NCI-H2196 treated with DMSO at 0.1 percent for 48 hours (cell line): ENCODE data around the gene CTDSP2.
"Not testable (repeated sequence)": the region's sequence is repeated elsewhere in the genome, so short reads cannot be mapped to it uniquely, and the experiment has no call there.

Experiments used
- DNase-seq: peaks from one replicate; lab custom pipeline; 2025; ENCODE audit not compliant: unreplicated experiment; lab: John Stamatoyannopoulos, UW

Gene CTDSP2

DNA sequence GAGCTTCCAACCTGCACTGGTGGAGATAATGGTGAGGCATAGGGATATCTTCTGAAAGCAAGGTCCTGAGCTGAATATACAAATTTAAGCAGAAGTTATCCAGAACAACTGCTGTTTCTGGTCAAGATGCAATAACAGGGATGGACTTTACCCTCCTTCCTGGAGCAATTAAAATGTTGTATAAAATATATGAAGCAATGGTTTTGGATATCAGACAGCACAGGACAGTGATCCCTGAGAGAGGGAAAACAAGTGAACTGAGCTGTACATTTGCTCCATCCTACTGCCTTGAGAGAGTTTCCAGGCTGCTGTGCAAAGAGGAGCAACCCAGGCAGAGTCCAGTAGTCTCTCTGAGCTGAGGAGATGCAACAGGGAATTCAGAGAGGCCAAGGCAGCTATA is 36.0 kb upstream of the CTDSP2 start:
- no peak for DNase-seq

GRCh38 chr12:57881475-57881874 is 34.9 kb upstream of the CTDSP2 start:
- no peak for DNase-seq

GRCh38 chr12:57881035-57881434 is 34.5 kb upstream of the CTDSP2 start:
- not testable (repeated sequence) for DNase-seq

DNA sequence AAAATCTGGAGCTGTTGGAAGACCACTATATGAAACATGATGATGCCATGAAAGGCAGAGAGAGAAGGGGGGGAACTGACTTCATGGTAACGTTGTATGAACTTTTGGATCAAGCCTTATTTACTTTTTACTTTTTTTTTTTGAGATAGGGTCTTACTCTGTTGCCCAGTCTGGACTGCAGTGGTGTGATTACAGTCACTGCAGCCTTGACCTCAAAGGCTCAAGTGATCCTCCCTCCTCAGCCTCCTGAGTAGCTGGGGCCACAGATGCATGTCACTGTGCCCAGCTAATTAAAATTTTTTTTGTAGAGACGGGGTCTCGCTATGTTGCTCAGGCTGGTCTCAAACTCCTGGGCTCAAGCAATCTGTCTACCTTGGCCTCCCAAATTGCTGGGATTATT is 31.3 kb upstream of the CTDSP2 start:
- no peak for DNase-seq

DNA sequence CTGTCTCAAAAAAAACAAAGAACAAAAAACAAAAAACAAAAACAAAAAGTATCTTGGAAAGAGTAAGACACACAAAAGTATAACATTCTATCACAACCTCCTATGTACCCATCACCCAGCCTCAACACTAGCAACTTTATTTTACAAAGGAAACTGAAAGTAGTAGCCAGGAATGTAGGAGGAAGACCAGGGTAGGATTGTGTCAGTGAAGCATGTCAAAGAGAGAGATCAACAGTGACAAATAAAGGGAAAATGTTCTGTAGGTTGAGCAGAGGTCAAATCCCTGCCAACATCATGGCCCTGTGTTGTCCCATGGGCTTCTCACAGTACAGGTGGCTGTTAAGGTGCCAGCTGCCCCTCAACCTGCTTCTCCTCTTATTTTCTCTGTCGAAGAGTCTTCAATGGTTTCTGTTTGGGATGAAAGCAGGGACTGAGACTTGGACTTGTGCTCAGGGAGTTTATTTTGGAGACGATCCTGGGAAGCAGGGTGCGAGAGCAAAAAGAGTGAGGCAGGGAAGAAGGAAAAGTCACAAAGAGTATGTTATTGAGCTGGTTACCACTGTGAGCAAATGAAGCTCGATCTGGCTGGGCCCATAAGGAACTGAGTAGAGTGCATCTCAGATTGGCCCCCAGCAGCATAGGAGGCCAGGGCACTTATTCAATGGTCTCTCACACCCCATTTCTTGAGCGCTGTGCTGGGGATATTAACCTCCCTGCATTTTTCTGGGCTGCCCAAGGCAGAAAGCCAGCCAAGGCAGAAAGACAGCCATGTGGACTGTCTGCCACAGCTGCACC is 29.4 kb upstream of the CTDSP2 start:
- no peak for DNase-seq

GRCh38 chr12:57874166-57875108 is 27.9 kb upstream of the CTDSP2 start:
- DNase-seq: no peak

GRCh38 chr12:57872362-57872761 is 25.8 kb upstream of the CTDSP2 start:
- DNase-seq: no peak

GRCh38 chr12:57869927-57870318 is 23.4 kb upstream of the CTDSP2 start:
- DNase-seq: no peak

DNA sequence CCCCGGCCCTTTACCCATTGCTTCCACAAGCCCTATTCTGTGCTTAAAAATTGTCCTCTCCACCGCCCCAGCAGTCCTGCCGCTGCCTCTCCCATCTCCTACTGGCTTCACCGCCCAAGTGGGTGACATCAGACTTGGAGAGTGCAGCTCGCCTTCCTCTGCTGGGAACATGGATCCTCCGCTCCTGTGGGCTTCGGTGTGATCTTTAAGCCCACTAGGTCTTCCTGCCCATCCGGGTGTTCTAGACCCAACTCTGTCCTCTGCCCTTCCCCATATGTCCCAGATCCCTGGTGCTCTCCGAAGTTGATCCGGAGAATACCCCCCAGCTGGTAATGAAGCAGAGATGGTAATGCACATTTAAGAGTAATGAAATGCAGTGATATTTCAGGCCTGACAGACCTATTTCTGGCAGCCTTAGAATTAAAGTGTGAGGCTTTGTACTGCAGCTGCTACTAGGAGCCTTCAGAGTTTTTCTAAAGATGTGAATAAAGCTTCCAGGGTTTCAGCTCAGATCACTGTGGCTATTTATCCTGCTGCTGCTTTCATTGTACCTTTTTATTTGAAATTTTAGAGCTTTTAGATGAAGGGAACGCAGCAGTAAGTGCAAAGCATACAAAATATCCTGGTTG is 22.9 kb upstream of the CTDSP2 start:
- DNase-seq: no peak

- DNase-seq: no peak
Measured at GRCh38 chr12:57868851-57869268, 22.3 kb upstream of the CTDSP2 start.

DNA sequence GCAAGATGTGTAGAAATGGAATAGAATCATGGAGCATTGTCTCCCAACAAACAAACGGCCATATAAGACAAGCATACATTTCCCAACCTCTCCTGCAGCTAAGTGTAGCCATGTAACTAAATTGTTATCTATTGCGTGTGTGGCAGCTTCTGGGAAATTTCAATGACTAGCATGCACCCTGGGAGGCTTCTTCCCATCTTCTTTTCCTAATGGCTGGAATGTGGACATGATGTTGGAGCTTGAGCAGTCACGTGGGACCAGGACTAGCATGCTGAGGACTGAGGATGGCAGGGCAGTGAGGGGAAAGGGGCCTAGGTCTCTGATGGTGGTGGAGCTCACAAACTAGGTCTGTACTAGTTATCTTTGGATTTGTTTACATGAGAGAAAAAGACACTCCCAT is 21.7 kb upstream of the CTDSP2 start:
- no peak for DNase-seq

DNA sequence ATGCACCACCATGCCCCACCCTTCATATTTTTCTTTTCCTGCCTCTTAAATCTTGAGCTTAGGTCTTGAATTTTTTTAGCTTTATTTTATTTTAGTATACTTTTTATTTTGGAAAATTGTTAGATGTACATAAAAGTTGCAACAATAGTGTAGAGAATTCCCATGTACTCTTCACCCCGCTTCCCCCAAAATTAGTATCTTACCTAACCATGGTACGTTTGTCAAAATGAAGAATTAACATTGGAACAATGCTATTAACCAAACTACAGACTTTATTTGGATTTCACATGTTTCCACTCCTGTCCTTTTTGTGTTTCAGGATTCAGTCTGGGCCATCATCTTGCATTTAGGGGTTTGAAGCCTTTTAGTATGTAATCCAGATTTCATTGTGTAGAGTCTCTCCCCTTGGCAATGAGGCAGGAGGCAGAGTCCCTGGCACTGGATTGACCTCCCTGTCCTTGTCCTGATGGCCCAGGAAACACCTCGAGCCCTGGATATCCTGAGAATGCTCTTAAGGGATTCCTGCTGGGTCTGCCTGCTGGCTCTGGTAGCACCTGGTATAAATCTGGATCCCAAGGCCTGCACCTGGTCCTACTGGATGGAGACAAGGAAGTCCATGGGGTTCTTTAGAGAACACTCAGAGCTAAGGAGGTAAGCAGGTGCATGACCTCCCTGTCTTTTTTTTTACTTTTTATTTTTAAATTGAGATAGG is 19.9 kb upstream of the CTDSP2 start:
- DNase-seq: no peak

DNA sequence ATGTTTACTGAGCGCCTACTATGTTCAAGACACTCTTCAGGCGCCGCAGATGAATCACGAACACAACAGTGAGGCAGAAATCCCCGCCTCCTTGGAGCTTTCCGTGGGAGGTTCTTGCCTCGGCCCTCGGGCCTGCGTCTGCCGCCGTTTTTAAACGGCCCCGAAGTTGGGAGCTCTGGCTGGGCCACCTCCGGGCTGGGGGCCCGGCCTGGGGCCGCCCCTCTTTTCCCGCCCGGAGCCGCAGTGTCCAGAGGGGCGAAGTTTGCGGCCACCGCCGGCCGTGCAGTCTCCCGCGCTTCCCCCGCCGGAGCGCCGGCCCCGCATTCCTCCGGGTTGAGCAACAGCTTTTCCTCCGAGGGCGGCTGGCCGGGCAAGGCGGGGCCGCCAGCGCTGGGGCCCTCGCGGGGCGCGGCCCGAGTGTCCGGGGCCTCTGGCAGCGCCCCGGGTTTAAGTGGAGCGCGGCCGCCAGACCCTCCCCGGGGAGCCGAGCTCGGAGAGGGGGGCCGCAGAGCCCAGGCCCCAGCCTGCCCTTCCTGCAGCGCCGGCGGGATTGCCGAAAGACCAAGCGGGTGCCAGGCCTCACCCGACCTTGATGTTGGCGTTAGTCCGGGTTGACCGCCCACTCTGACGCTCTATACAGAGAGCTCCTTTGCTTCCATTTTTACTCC is 18.7 kb upstream of the CTDSP2 start:
- no peak for DNase-seq

GRCh38 chr12:57864442-57865083 is 18.0 kb upstream of the CTDSP2 start:
- DNase-seq: no peak

DNA sequence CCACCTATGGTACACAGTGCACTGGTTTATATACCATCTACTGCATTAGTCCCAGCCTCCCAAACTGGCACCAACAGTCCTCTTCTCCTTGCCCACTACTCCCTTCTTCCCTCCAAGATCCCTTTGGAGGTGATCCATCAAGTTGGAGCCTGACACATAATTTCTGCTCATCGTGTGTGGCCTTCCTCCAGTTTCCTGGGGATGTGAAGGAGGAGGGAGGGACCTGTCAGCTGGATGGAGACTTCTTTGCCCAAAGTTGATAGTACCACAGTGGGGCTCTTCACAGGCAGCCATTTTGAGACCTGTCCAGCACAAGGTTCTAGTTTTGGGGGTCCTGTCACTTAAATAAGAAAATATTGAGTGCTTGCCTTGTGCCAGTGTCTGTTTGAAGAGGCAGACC is 17.1 kb upstream of the CTDSP2 start:
- no peak for DNase-seq

- DNase-seq: no peak
Measured at GRCh38 chr12:57861967-57862366, 15.4 kb upstream of the CTDSP2 start.

- DNase-seq: not testable (repeated sequence)
Measured at GRCh38 chr12:57860883-57861282, 14.4 kb upstream of the CTDSP2 start.

DNA sequence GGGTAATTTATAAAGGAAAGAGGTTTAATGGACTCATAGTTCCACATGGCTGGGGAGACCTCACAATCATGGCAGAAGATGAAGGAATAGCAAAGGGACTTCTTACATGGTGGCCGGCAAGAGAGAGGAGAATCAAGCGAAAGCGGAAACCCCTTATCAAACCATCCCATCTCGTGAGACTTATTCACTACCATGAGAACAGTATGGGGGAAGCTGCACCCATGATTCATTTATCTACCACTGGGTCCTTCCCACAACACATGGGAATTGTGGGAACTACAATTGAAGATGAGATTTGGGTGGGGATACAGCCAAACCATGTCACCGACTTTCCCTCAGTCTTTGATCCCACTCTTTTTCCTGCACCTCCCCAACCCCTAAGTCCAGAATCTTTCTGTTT is 12.6 kb upstream of the CTDSP2 start:
- DNase-seq: no peak

DNA sequence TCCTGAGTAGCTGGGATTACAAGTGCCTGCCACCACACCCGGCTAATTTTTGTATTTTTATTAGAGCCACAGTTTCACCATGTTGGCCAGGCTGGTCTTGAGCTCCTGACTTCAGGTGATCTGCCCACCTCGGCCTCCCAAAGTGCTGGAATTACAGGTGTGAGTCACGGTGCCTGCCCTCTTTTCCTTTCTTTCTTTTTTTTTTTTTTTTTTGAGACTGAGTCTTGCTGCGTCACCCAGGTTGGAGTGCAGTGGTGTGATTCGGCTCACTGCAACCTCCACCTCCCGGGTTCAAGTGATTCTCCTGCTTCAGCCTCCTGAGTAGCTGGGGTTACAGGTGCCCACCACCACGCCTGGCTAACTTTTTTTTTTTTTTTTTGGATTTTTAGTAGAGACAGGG is 11.6 kb upstream of the CTDSP2 start:
- not testable (repeated sequence) for DNase-seq

DNA sequence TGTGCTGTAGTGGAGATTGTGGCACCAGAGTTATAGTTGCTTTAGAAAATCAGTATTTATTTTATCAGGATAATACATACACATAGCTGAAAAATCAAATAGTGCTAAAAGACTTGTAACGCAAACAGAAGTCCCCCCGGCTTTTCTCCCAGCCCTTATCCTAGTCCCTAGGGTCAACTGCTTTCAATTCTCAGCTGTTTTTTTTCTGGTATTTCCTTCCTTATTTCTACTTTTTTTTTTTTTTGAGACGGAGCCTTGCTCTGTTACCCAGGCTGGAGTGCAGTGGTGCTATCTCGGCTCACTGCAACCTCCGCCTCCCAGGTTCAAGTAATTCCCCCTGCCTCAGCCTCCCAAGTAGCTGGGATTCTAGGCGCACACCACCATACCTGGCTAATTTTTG is 8.4 kb upstream of the CTDSP2 start:
- DNase-seq: no peak
